GM23338 (cell line): ENCODE measurements around the gene UCK1. TPM values are rescaled to one million over a fixed set of nuclear protein-coding genes. Genes with fewer than 3 reads are reported as not detected.

Experiments
- ATAC-seq: fragments of 200-7000 bp; cut with Tn5 transposase; 3 replicates; pipeline ENCODE4 v1.9.1; 2020
- DNase-seq: peaks from one replicate; pipeline ENCODE4 v3.0.0-alpha.2; 2015; ENCODE audit warnings: low spot score
- H2AFZ ChIP-seq: fragments of 200-600 bp; sonication (generic); 2 replicates; pipeline ENCODE4 v1.8.0; 2016; ENCODE audit warnings: antibody characterized with exemption, mild to moderate bottlenecking, moderate library complexity
- H3F3A ChIP-seq: fragments of 200-600 bp; sonication (generic); replicated peaks from 2 replicates; pipeline ENCODE4 v1.8.0; 2017; ENCODE audit warnings: antibody characterized with exemption, mixed run types, low read depth
- H3K27ac ChIP-seq: fragments of 200-600 bp; sonication (generic); 2 replicates; pipeline ENCODE4 v1.6.1; 2016; ENCODE audit warnings: low read depth
- H3K27me3 ChIP-seq: fragments of 200-600 bp; sonication (generic); 2 replicates; pipeline ENCODE4 v1.8.0; 2016; ENCODE audit warnings: mild to moderate bottlenecking, mixed run types, moderate library complexity; ENCODE audit not compliant: insufficient read depth
- H3K36me3 ChIP-seq: fragments of 200-600 bp; sonication (generic); 2 replicates; pipeline ENCODE4 v1.8.0; 2016; ENCODE audit warnings: mild to moderate bottlenecking; ENCODE audit not compliant: insufficient read depth
- H3K4me1 ChIP-seq: fragments of 200-600 bp; sonication (generic); 2 replicates; pipeline ENCODE4 v1.8.0; 2016; ENCODE audit warnings: mild to moderate bottlenecking, moderate library complexity; ENCODE audit not compliant: insufficient read depth
- H3K4me2 ChIP-seq: fragments of 200-600 bp; sonication (generic); 2 replicates; pipeline ENCODE4 v1.7.1; 2017; ENCODE audit warnings: mixed run types
- H3K4me3 ChIP-seq: fragments of 200-600 bp; sonication (generic); 2 replicates; pipeline ENCODE4 v1.6.1; 2016; ENCODE audit warnings: mixed run types
- H3K79me2 ChIP-seq: fragments of 200-600 bp; sonication (generic); replicated peaks from 2 replicates; pipeline ENCODE4 v1.8.0; 2017; ENCODE audit warnings: mild to moderate bottlenecking; ENCODE audit not compliant: insufficient read depth
- H3K9me2 ChIP-seq: fragments of 200-600 bp; sonication (generic); 2 replicates; pipeline ENCODE4 v1.8.0; 2017; ENCODE audit not compliant: insufficient read depth
- H4K20me1 ChIP-seq: fragments of 200-600 bp; sonication (generic); replicated peaks from 2 replicates; pipeline ENCODE4 v1.8.0; 2017; ENCODE audit warnings: mild to moderate bottlenecking; ENCODE audit not compliant: insufficient read depth
- H3K27ac Mint-ChIP-seq: 2 replicates; pipeline ENCODE4 v1.8.0; 2020; ENCODE audit warnings: inconsistent platforms, mild to moderate bottlenecking, moderate library complexity, mixed read lengths
- H3K27me3 Mint-ChIP-seq: 3 replicates; pipeline ENCODE4 v1.8.0; 2022; ENCODE audit warnings: low read depth, mild to moderate bottlenecking, moderate library complexity, mixed read lengths, inconsistent platforms; ENCODE audit not compliant: insufficient read depth, poor library complexity
- H3K36me3 Mint-ChIP-seq: 3 replicates; pipeline ENCODE4 v1.8.0; 2021; ENCODE audit warnings: low read depth, mild to moderate bottlenecking, inconsistent platforms, moderate library complexity, mixed read lengths
- H3K4me1 Mint-ChIP-seq: 3 replicates; pipeline ENCODE4 v1.8.0; 2020; ENCODE audit warnings: mild to moderate bottlenecking, inconsistent platforms, mixed read lengths
- H3K4me3 Mint-ChIP-seq: 3 replicates; pipeline ENCODE4 v1.8.0; 2021; ENCODE audit warnings: moderate library complexity, mild to moderate bottlenecking, inconsistent platforms, mixed read lengths
- H3K9me3 Mint-ChIP-seq: 3 replicates; pipeline ENCODE4 v1.8.0; 2020; ENCODE audit warnings: moderate library complexity, mild to moderate bottlenecking, inconsistent platforms, mixed read lengths
- CREB1 ChIP-seq: fragments of 250-450 bp; sonication (Bioruptor Pico); IDR thresholded peaks from 2 replicates; pipeline ENCODE4 v1.5.0; 2020; ENCODE audit warnings: low read depth, mild to moderate bottlenecking, moderate library complexity
- EZH2 ChIP-seq: fragments of 200-600 bp; sonication (generic); IDR thresholded peaks from one replicate; pipeline ENCODE4 v1.8.0; 2017; ENCODE audit warnings: antibody characterized with exemption, mild to moderate bottlenecking, low read depth; ENCODE audit not compliant: unreplicated experiment
- EZH2phosphoT487 ChIP-seq: fragments of 200-600 bp; sonication (generic); IDR thresholded peaks from one replicate; pipeline ENCODE4 v1.8.1; 2018; ENCODE audit warnings: antibody characterized with exemption; ENCODE audit not compliant: unreplicated experiment
- JUNB ChIP-seq: IDR thresholded peaks from one replicate; pipeline ENCODE4 v1.6.1; 2016; ENCODE audit warnings: antibody characterized with exemption; ENCODE audit not compliant: unreplicated experiment
- NANOG ChIP-seq: IDR thresholded peaks from 2 replicates; pipeline ENCODE4 v1.6.1; 2016; ENCODE audit warnings: antibody characterized with exemption, borderline replicate concordance
- POLR2AphosphoS5 ChIP-seq: IDR thresholded peaks from 2 replicates; pipeline ENCODE4 v1.6.1; 2016; ENCODE audit warnings: antibody characterized with exemption, low read depth
- STAT1 ChIP-seq: IDR thresholded peaks from one replicate; pipeline ENCODE4 v1.6.1; 2016; ENCODE audit warnings: antibody characterized with exemption; ENCODE audit not compliant: unreplicated experiment
- ZNF114 ChIP-seq: fragments of 250-450 bp; sonication (Bioruptor Pico); IDR thresholded peaks from 2 replicates; pipeline ENCODE4 v1.5.0; 2020; ENCODE audit warnings: mild to moderate bottlenecking, moderate library complexity
- ZNF331 ChIP-seq: fragments of 250-450 bp; sonication (Bioruptor Pico); IDR thresholded peaks from 2 replicates; pipeline ENCODE4 v1.5.0; 2020; ENCODE audit warnings: low read depth, mild to moderate bottlenecking, moderate library complexity
- polyA plus RNA-seq: library from polyadenylated mRNA; unstranded; fragments of >200 nt; fragmentation: Nextera tagmentation; extraction: Ambion mirVana; gene quantifications from 2 replicates; pipeline ENCODE4 v1.2.1, GENCODE V29; 2016
- total RNA-seq: library from RNA; depleted of rRNA; stranded (reverse); fragments of >200 nt; shearing (Covaris generic); gene quantifications from 2 replicates; pipeline ENCODE4 v1.2.3, GENCODE V29; 2014
- TF ChIP-seq, protein P1 (sequence below): IDR thresholded peaks from 2 replicates; pipeline ENCODE4 v1.6.1; 2016; ENCODE audit warnings: antibody characterized with exemption
- TF ChIP-seq, protein P2 (sequence below), 2 experiments: fragments of 200-600 bp in 1 of 2; sonication (generic) in 1 of 2; conservative IDR thresholded peaks; 2 replicates each; pipeline versions ENCODE4 v1.5.1 to v1.6.1; 2016 to 2017; ENCODE audit warnings: antibody characterized with exemption in 2 of 2, low read depth in 2 of 2, mild to moderate bottlenecking in 2 of 2, moderate library complexity in 1 of 2
- TF ChIP-seq, protein P3 (sequence below): fragments of 250-450 bp; sonication (Bioruptor Pico); IDR thresholded peaks from 2 replicates; pipeline ENCODE4 v1.5.0; 2020; ENCODE audit warnings: mild to moderate bottlenecking, moderate library complexity
- TF ChIP-seq, protein P4 (sequence below): IDR thresholded peaks from one replicate; pipeline ENCODE4 v1.6.1; 2018; ENCODE audit warnings: antibody characterized with exemption; ENCODE audit not compliant: unreplicated experiment

UCK1 gene
- total and polyA plus RNA-seq, 2 experiments from 2014 or later = 23.4 to 35.9 TPM

DNA sequence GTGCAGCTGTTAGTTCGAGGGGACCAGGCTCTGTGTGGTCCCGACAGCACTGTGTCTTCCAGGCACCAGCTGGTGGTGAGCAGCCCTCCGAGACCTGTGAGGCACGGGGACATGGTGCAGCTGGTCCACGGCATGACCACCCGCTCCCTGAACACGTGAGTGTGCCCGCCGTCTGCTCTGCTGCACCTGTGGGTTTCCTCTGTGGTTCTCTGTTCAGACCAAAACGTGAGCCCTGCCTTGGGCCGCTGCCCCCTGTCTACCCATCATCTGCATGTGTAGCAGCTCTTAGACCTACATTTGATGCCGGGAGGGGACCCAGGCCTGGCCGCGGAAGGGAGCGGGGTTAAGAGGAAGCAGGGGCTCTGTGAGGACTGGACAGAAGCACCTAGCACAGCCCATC, 17.9 kb downstream of the UCK1 start:
- no peak for ATAC-seq
- Mint-ChIP-seq H3K4me1 (no peaks in the 10 kb centered on the region), H3K4me3 (no peak overlapping the region), H3K9me3 (no peaks in the 10 kb centered on the region), H3K27me3 (peaks cover 6% of the 10 kb centered on the region), H3K36me3 (peaks cover 45% of the 10 kb centered on the region), H3K27ac (no peak overlapping the region)
- no peak for DNase-seq
- Histone ChIP-seq H4K20me1 (no peaks in the 10 kb centered on the region), H3K27ac (no peak overlapping the region), H3K4me2 (no peak overlapping the region), H3K36me3 (peaks cover 14% of the 10 kb centered on the region), H3K4me1 (no peaks in the 10 kb centered on the region), H3K27me3 (no peaks in the 10 kb centered on the region), H3K4me3 (no peak overlapping the region), H3K79me2 (no peaks in the 10 kb centered on the region), H3K9me2 (no peaks in the 10 kb centered on the region), H3F3A (peaks cover 7% of the 10 kb centered on the region), H2AFZ (no peak overlapping the region)
- TF ChIP-seq ZNF331 (CRISPR knock-in tag) (no peak), ZNF114 (no peak), POLR2AphosphoS5 (no peak), CREB1 (CRISPR knock-in tag) (no peak), STAT1 (no peak), NANOG (no peak), JUNB (no peak), EZH2phosphoT487 (no peak), EZH2 (no peak)
- TF ChIP-seq, protein P1, sequence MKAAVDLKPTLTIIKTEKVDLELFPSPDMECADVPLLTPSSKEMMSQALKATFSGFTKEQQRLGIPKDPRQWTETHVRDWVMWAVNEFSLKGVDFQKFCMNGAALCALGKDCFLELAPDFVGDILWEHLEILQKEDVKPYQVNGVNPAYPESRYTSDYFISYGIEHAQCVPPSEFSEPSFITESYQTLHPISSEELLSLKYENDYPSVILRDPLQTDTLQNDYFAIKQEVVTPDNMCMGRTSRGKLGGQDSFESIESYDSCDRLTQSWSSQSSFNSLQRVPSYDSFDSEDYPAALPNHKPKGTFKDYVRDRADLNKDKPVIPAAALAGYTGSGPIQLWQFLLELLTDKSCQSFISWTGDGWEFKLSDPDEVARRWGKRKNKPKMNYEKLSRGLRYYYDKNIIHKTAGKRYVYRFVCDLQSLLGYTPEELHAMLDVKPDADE = no peak
- TF ChIP-seq, protein P2, sequence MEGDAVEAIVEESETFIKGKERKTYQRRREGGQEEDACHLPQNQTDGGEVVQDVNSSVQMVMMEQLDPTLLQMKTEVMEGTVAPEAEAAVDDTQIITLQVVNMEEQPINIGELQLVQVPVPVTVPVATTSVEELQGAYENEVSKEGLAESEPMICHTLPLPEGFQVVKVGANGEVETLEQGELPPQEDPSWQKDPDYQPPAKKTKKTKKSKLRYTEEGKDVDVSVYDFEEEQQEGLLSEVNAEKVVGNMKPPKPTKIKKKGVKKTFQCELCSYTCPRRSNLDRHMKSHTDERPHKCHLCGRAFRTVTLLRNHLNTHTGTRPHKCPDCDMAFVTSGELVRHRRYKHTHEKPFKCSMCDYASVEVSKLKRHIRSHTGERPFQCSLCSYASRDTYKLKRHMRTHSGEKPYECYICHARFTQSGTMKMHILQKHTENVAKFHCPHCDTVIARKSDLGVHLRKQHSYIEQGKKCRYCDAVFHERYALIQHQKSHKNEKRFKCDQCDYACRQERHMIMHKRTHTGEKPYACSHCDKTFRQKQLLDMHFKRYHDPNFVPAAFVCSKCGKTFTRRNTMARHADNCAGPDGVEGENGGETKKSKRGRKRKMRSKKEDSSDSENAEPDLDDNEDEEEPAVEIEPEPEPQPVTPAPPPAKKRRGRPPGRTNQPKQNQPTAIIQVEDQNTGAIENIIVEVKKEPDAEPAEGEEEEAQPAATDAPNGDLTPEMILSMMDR (conservative IDR thresholded peaks at IDR 0.05; ENCODE audit: low read depth in 2 of 2) = no peak
- TF ChIP-seq, protein P3, sequence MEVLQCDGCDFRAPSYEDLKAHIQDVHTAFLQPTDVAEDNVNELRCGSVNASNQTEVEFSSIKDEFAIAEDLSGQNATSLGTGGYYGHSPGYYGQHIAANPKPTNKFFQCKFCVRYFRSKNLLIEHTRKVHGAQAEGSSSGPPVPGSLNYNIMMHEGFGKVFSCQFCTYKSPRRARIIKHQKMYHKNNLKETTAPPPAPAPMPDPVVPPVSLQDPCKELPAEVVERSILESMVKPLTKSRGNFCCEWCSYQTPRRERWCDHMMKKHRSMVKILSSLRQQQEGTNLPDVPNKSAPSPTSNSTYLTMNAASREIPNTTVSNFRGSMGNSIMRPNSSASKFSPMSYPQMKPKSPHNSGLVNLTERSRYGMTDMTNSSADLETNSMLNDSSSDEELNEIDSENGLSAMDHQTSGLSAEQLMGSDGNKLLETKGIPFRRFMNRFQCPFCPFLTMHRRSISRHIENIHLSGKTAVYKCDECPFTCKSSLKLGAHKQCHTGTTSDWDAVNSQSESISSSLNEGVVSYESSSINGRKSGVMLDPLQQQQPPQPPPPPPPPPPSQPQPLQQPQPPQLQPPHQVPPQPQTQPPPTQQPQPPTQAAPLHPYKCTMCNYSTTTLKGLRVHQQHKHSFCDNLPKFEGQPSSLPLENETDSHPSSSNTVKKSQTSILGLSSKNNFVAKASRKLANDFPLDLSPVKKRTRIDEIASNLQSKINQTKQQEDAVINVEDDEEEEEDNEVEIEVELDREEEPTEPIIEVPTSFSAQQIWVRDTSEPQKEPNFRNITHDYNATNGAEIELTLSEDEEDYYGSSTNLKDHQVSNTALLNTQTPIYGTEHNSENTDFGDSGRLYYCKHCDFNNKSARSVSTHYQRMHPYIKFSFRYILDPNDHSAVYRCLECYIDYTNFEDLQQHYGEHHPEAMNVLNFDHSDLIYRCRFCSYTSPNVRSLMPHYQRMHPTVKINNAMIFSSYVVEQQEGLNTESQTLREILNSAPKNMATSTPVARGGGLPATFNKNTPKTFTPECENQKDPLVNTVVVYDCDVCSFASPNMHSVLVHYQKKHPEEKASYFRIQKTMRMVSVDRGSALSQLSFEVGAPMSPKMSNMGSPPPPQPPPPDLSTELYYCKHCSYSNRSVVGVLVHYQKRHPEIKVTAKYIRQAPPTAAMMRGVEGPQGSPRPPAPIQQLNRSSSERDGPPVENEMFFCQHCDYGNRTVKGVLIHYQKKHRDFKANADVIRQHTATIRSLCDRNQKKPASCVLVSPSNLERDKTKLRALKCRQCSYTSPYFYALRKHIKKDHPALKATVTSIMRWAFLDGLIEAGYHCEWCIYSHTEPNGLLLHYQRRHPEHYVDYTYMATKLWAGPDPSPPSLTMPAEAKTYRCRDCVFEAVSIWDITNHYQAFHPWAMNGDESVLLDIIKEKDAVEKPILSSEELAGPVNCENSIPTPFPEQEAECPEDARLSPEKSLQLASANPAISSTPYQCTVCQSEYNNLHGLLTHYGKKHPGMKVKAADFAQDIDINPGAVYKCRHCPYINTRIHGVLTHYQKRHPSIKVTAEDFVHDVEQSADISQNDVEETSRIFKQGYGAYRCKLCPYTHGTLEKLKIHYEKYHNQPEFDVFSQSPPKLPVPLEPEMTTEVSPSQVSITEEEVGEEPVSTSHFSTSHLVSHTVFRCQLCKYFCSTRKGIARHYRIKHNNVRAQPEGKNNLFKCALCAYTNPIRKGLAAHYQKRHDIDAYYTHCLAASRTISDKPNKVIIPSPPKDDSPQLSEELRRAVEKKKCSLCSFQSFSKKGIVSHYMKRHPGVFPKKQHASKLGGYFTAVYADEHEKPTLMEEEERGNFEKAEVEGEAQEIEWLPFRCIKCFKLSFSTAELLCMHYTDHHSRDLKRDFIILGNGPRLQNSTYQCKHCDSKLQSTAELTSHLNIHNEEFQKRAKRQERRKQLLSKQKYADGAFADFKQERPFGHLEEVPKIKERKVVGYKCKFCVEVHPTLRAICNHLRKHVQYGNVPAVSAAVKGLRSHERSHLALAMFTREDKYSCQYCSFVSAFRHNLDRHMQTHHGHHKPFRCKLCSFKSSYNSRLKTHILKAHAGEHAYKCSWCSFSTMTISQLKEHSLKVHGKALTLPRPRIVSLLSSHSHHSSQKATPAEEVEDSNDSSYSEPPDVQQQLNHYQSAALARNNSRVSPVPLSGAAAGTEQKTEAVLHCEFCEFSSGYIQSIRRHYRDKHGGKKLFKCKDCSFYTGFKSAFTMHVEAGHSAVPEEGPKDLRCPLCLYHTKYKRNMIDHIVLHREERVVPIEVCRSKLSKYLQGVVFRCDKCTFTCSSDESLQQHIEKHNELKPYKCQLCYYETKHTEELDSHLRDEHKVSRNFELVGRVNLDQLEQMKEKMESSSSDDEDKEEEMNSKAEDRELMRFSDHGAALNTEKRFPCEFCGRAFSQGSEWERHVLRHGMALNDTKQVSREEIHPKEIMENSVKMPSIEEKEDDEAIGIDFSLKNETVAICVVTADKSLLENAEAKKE = no peak
- TF ChIP-seq, protein P4, sequence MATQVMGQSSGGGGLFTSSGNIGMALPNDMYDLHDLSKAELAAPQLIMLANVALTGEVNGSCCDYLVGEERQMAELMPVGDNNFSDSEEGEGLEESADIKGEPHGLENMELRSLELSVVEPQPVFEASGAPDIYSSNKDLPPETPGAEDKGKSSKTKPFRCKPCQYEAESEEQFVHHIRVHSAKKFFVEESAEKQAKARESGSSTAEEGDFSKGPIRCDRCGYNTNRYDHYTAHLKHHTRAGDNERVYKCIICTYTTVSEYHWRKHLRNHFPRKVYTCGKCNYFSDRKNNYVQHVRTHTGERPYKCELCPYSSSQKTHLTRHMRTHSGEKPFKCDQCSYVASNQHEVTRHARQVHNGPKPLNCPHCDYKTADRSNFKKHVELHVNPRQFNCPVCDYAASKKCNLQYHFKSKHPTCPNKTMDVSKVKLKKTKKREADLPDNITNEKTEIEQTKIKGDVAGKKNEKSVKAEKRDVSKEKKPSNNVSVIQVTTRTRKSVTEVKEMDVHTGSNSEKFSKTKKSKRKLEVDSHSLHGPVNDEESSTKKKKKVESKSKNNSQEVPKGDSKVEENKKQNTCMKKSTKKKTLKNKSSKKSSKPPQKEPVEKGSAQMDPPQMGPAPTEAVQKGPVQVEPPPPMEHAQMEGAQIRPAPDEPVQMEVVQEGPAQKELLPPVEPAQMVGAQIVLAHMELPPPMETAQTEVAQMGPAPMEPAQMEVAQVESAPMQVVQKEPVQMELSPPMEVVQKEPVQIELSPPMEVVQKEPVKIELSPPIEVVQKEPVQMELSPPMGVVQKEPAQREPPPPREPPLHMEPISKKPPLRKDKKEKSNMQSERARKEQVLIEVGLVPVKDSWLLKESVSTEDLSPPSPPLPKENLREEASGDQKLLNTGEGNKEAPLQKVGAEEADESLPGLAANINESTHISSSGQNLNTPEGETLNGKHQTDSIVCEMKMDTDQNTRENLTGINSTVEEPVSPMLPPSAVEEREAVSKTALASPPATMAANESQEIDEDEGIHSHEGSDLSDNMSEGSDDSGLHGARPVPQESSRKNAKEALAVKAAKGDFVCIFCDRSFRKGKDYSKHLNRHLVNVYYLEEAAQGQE = no peak
